ENCODE measurements around the gene TIPARP.

GRCh38 chr3:156728267-156728985 lies 54.0 kb downstream of the TIPARP start:
- no peak for TF ChIP-seq CTCF (IDR thresholded peaks at IDR 0.05)
- no peak for TF ChIP-seq POLR2A (IDR thresholded peaks at IDR 0.05; ENCODE audit: low read depth)

All from esophagus muscularis mucosa (tissue), 3 donors.